Vagina (tissue), 2 donors: Measurements from ENCODE around the gene TACC3.

Source experiments
- CTCF ChIP-seq, 3 experiments: fragments of 450-650 bp in 2 of 3; fragments of 200-600 bp in 1 of 3; sonication (generic) in 1 of 3; IDR thresholded peaks; one replicate each; pipeline ENCODE4 v1.5.1; 2017 to 2019; ENCODE audit warnings: antibody characterized with exemption in 3 of 3, mild to moderate bottlenecking in 2 of 3, moderate library complexity in 2 of 3
- POLR2A ChIP-seq, 2 donors: fragments of 450-650 bp; IDR thresholded peaks; one replicate each; pipeline ENCODE4 v1.6.1; 2017; ENCODE audit warnings: antibody characterized with exemption in 2 of 2, mild to moderate bottlenecking in 2 of 2, moderate library complexity in 2 of 2

GRCh38 chr4:1722551-1723118 lies 1.3 kb downstream of the TACC3 start:
- TF ChIP-seq POLR2A (IDR thresholded peaks at IDR 0.05) = no peak
- TF ChIP-seq CTCF (IDR thresholded peaks at IDR 0.05) = no peak
